ACHN (cell line): ENCODE data around the gene KLC4.
"Not testable (repeated sequence)": the region's sequence is repeated elsewhere in the genome, so short reads cannot be mapped to it uniquely, and the experiment has no call there.

Source experiments
- DNase-seq: peaks from one replicate; pipeline ENCODE4 v3.0.0-alpha.2; 2015
- in situ Hi-C: cut with HindIII; loops from 2 replicates; pipeline ENCODE4 v1.10.0; 2017; ENCODE audit warnings: low sequenced_read_pairs, low pct_ligation_motif_present, low pct_unique_long_range_greater_than_20kb

KLC4 gene

GRCh38 chr6:43033496-43034189 is 25.8 kb upstream of the KLC4 start:
- in situ Hi-C loops = no loop called here

GRCh38 chr6:43034190-43034525 is 25.3 kb upstream of the KLC4 start:
- no peak for DNase-seq
- in situ Hi-C loops = no loop called here

More at GRCh38 chr6:43033496-43034189, 25.8 kb upstream of the KLC4 start:
- no peak for DNase-seq

- in situ Hi-C loops = no loop called here
- no peak for DNase-seq
These were observed 23.8 kb upstream of the KLC4 start for GRCh38 chr6:43035495-43036194.

- in situ Hi-C loops = no loop called here
- DNase-seq = no peak
These were observed 22.7 kb upstream of the KLC4 start for GRCh38 chr6:43036712-43037111.

- no peak for DNase-seq
- in situ Hi-C loops = no loop called here
These were observed 22.2 kb upstream of the KLC4 start for GRCh38 chr6:43037197-43037596.

- in situ Hi-C loops = no loop called here
- DNase-seq = no peak
These were observed 21.7 kb upstream of the KLC4 start for GRCh38 chr6:43037706-43038105.

DNA sequence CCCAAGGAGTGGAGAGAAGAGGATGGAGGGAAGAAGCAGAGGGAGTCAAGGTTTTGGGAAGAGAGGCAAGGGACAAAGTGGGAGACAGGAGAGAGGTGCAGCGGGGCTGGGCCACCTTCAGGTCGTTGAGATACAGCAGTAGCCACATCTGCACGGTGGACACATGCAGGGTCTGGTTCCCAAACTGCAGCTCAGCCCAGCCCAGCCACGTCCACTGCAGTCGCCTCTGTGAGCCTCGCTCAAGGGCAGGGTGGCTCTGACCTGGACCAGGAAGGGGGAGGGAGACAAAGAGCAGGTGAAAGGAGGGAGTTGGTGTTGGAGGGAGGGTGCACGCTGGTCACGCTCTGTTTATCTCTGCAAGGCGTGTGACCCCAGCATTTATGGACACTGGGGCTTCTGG is 20.7 kb upstream of the KLC4 start:
- in situ Hi-C loops = no loop called here
- DNase-seq = no peak

DNA sequence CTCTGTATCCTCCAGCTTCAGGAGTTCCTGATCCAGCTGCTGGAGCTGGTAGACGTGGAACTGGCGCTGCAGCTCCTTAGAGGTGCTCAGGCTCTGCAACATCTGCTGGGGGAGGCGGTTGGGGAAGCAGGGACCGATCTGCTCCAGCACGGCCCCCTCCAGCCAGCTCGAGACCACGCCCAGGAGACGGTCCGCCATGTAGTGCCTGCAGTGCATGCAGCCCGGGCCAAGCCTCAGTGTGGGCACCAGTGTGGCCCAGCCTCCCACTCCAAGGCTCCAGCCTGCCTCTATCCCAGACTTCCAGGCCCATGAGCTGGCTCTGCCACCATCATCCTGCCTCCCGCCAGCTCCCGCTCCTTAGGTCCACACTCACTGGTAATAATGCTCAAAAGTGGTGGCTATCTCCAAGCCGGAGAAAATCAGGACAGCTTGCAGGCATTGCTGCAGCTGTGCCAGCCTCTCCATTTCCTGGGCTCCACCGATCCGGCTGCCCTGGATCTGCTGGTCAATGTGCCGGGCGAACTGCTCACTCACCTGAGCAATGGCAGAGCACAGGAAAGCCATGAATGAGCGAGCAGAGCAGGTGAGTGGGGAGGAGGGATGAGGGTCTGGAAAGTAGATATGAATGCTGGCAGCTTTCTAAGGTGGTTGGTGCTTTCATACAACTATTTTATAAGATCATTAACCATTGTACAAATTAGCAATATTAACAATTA is 18.7 kb upstream of the KLC4 start:
- DNase-seq = no peak
- in situ Hi-C loops = no loop called here

DNA sequence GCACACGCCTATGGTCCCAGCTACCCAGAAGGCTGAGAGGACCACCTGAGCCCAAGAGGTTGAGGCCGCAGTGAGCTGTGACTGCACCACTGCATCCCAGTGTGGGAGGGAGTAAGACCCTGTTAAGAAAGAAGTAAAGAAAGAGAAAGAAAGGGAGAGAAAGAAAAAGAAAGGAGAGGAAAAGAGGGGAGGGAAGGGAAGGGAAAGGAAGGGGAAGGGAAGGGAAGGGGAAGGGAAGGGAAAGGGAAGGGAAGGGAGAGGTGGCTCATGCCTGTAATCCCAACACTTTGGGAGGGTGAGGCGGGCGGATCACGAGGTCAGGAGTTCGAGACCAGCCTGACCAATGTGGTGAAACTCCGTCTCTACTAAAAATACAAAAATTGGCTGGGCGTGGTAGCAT is 18.0 kb upstream of the KLC4 start:
- in situ Hi-C loops, DNase-seq: not testable (repeated sequence)

- no peak for DNase-seq
- in situ Hi-C loops = no loop called here
These were observed 16.1 kb upstream of the KLC4 start for GRCh38 chr6:43043310-43043709.

GRCh38 chr6:43045371-43045930 is 14.0 kb upstream of the KLC4 start:
- no peak for DNase-seq
- in situ Hi-C loops = no loop called here

DNA sequence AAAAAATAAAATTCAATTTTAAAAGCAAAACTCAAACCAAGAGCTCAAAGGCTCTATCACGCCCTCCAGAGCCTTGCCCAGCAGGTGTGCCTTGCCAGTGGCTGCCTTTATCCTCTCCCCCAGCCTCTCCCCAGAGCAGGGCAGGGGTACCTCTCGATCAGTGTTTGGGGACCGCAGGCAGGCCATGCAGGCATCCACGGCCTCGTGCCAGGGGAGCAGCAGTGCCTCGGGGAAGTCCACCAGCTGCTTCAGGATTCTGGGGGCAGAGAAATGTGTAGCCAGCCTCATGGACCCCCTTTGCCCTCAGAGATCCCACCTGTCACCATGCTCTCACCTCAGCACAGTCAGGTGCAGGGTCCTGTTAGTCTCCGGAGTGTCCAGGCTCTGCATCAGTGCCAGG is 11.4 kb upstream of the KLC4 start:
- no peak for DNase-seq
- in situ Hi-C loops = no loop called here

GRCh38 chr6:43050981-43051380 is 8.4 kb upstream of the KLC4 start:
- in situ Hi-C loops = no loop called here

GRCh38 chr6:43052225-43052841 is 7.1 kb upstream of the KLC4 start:
- no peak for DNase-seq
- in situ Hi-C loops = no loop called here

More at GRCh38 chr6:43050981-43051380, 8.4 kb upstream of the KLC4 start:
- no peak for DNase-seq

GRCh38 chr6:43052842-43053544 is 6.4 kb upstream of the KLC4 start:
- peak; percentile 26 for DNase-seq
- in situ Hi-C loops = no loop called here

DNA sequence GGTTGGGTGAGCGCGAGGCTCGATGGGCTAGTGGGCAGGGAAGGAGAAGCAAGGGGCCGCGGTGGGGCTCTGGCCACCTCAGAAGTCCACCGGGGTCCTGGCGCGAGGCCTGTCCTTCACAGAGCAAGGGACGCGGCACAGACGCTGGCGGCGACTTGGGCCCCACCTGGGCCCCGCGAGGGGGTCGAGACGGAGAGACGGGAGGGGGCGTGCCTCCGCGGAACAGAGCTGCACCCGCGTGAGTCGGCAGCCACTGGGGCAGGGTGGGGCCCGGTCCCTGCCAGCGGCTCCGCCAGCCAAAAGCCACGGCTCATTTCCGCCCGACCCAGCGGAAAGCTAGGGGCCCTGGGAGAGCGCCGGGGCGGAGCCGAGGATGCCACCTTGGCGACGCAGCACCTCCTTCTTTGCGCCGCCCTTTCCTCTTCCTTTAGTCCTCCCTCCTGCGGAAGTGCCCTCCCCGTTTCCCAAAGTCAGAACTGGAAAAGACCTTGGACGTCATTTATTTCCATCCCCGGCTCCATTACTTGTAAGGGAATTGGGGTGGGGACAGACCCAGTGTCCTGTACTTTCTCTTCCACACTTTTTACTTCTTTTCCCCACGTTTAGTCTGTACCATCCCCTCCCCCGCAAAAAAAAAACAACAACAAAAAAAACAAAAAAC is 5.8 kb upstream of the KLC4 start, which contains the start of gene CUL7:
Gene CUL7 (minus strand): TSS at position 307 of the 661 bp plus-strand sequence. CDS start 1,063 bp downstream, outside the sequence.
- in situ Hi-C loops = no loop called here
- DNase-seq = peak; percentile 94

DNA sequence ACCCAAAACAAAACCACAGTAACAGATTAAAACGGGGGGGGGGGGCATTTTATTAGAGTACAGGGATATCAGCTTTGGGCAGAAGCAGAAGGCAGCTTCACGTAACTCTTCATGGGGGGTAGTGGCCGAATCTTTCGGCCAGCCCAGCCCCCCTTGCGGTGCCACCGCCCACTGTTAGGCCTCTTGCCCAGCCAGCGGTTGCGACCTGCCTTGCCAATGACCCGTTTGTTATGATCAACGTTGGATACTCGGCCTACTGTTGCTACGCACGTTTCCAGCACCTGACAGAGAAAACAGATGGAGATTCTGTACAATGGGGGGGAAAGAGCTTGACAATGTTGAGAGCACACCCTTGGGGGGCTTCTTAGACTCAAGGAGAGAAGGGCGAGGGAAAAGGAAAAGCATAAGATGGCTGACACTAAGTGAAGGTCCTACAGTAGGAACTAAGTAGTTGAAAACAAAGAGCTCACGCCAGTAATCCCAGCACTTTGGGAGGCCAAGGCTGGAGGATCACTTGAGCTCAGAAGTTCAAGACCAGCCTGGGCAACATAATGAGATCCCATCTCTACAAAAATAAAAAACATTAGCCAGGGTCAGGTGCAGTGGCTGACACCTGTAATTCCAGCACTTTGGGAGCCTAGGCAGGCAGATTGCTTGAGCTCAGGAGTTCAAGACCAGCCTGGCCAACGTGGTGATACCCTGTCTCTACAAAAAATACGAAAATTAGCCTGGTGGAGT is 5.1 kb upstream of the KLC4 start:
- no peak for DNase-seq
- in situ Hi-C loops = no loop called here
